Heart left ventricle (tissue), 13 donors: ENCODE results near the gene CDK5RAP2.

ENCODE experiments used
- POLR2A ChIP-seq, 2 donors: fragments of 450-650 bp; IDR thresholded peaks; one replicate each; pipeline ENCODE4 v1.6.1; 2017; ENCODE audit warnings: antibody characterized with exemption in 2 of 2, mild to moderate bottlenecking in 2 of 2, moderate library complexity in 2 of 2
- TF ChIP-seq, protein P1 (sequence below), 12 donors: fragments of 200-600 bp; sonication (generic) in 4 of 12; IDR thresholded peaks; one replicate each; pipeline versions ENCODE4 v1.5.0 to v1.8.0; 2018 to 2022; ENCODE audit warnings: antibody characterized with exemption in 12 of 12, mild to moderate bottlenecking in 5 of 12
- donor health status: ischemic (EF 13 %, LVEDD 7.1; RV severe dilation, severe dysfunction).
- donor health status: DM: no; HTN: yes; CAD: no.
- donor health status: DM: no; HTN: no; CAD: no.
- donor health status: ischemic (EF 25% LVEDD 6.9; RV normal size, moderate dysfunction).
- donor health status: ischemic (EF 25% LVEDD 5.7; RV mildly dilated, moderate dysfunction).
- donor health status: ischemic (EF 35%, LVEDD 5.7; RV mildly dilated, moderate dysfunction).
- donor health status: nonischemic (EF 11% LVEDD 7.7; RV severe dilation, severe dysfunction).
- donor health status: DM: yes; HTN: yes; CAD: no.
- donor health status: PGD.
- donor health status: ischemic (EF 29% LVEDD 5.4; RV normal size, mild dysfunction).
- donor health status: nonischemic (EF 23%, LVEDD 6.1; RV moderate dilation, normal function).

DNA sequence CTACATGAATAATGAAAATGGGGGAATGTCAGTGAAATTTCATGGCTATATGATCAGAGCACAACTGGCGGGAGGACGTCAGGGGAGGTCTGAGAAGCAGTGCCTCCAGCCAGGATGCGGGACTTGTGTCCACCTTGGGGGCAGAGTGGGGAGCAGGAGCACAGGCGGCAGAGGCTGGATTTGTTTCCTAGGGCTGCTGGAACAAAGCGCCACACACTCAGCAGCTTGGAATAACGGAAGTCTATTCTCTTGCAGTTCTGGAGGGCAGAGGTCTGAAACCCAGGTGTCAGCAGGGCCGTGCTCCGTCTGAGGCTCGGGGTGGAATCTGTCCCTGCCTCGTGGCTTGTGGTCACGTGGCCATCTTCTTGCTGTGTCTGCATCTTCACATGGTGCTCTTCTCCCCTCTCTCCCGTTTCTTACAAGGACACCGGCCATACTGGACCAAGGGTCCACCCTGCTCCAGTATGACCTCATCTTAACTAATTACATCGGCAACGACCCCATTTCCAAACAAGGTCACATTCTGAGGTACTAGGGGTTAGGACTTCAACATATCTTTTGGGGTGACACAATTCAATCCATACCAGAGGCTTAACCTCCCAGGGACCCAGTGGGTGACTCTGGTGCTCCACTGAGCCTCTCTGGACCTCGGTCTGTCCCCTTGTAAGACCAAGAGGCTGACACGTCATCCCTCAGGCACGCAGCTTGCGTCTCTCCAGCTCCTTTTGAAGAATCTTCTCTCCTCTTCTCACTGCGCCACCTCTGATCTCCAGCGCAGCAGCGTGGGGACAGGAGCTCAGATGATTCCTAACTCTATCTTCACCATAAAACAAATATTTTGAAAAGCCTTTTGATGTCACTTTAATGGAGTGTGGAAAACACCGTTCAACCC, 202.5 kb downstream of the CDK5RAP2 start:
- TF ChIP-seq, protein P1, sequence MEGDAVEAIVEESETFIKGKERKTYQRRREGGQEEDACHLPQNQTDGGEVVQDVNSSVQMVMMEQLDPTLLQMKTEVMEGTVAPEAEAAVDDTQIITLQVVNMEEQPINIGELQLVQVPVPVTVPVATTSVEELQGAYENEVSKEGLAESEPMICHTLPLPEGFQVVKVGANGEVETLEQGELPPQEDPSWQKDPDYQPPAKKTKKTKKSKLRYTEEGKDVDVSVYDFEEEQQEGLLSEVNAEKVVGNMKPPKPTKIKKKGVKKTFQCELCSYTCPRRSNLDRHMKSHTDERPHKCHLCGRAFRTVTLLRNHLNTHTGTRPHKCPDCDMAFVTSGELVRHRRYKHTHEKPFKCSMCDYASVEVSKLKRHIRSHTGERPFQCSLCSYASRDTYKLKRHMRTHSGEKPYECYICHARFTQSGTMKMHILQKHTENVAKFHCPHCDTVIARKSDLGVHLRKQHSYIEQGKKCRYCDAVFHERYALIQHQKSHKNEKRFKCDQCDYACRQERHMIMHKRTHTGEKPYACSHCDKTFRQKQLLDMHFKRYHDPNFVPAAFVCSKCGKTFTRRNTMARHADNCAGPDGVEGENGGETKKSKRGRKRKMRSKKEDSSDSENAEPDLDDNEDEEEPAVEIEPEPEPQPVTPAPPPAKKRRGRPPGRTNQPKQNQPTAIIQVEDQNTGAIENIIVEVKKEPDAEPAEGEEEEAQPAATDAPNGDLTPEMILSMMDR (IDR thresholded peaks at IDR 0.05), result no peak
- no peak for TF ChIP-seq POLR2A (IDR thresholded peaks at IDR 0.05)
